ENCODE measurements around the gene MIPEP.

DNA sequence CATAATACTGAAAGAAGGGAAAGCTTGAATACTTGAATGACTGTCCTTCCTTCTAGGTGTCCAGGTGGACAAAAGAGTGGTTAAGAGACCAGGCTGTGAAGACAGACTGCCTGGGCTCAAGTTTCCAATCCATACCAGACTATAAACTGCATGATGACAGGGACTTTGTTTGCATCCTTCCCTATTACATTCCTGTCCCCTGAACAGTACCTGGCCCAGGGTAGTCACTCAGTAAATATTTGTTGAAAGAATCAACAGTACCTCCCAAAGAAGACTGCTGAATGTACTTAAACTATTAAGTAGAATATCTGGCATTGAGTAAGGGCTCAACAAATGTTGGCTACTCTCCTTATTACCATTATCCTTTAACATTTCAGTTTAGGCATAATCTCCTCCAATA is 29.7 kb downstream of the MIPEP start:
- no peak for TF ChIP-seq CTCF (conservative IDR thresholded peaks at IDR 0.05; ENCODE audit: low read depth, low read length)
- no peak for TF ChIP-seq EZH2 (IDR thresholded peaks at IDR 0.05; ENCODE audit: borderline replicate concordance, low read depth, low read length, poor library complexity, severe bottlenecking)
